PC-3 (cell line): ENCODE results near the gene EFL1. TPM values are rescaled to one million over a fixed set of nuclear protein-coding genes. Genes with fewer than 3 reads are reported as not detected.

ENCODE experiments used
- ATAC-seq: fragments of 200-7000 bp; cut with Tn5 transposase; 2 replicates; pipeline ENCODE4 v1.9.1; 2020; ENCODE audit warnings: mild to moderate bottlenecking, moderate library complexity
- BruUV-seq: library from RNA; stranded (reverse); fragments of 400-500 nt; replicated peaks from 2 replicates; lab custom pipeline; 2021; lab: Mats Ljungman, UMichigan
- CTCF ChIA-PET: fragments of 300-600 bp; sonication (Branson Sonifier 250); formaldehyde crosslinking; loops from one replicate; lab custom pipeline; 2022; ENCODE audit warnings: antibody characterized with exemption; lab: Charles Lee
- POLR2A ChIA-PET: fragments of 300-600 bp; sonication (Branson Sonifier 250); formaldehyde crosslinking; loops from one replicate; lab custom pipeline; 2022; ENCODE audit warnings: antibody characterized with exemption; ENCODE audit not compliant: unreplicated experiment; lab: Charles Lee
- DNase-seq: peaks from one replicate; pipeline ENCODE4 v3.0.0-alpha.2; 2015
- H2AFZ ChIP-seq: fragments of 300-600 bp; sonication (generic); 2 replicates; pipeline ENCODE4 v1.6.0; 2016; ENCODE audit warnings: antibody characterized with exemption, low read length
- H3F3A ChIP-seq: fragments of 300-600 bp; sonication (generic); one replicate; pipeline ENCODE4 v1.6.0; 2017; ENCODE audit warnings: antibody characterized with exemption, low read length, control low read depth, mild to moderate bottlenecking; ENCODE audit not compliant: unreplicated experiment
- H3K27ac ChIP-seq: fragments of 300-600 bp; sonication (generic); 2 replicates; pipeline ENCODE4 v1.5.1; 2016; ENCODE audit warnings: mild to moderate bottlenecking, low read length
- H3K27me3 ChIP-seq: fragments of 300-600 bp; sonication (generic); 2 replicates; pipeline ENCODE4 v1.6.1; 2016; ENCODE audit warnings: low read length, mixed read lengths
- H3K36me3 ChIP-seq: fragments of 300-600 bp; sonication (generic); 2 replicates; pipeline ENCODE4 v1.6.1; 2016; ENCODE audit warnings: low read depth, mixed run types, low read length, mixed read lengths
- H3K4me1 ChIP-seq: fragments of 300-600 bp; sonication (generic); 2 replicates; pipeline ENCODE4 v1.5.1; 2016; ENCODE audit warnings: low read length; ENCODE audit not compliant: insufficient read depth
- H3K4me2 ChIP-seq: fragments of 300-600 bp; sonication (generic); 2 replicates; pipeline ENCODE4 v1.6.0; 2016; ENCODE audit warnings: low read length
- H3K4me3 ChIP-seq: fragments of 300-600 bp; sonication (generic); 2 replicates; pipeline ENCODE4 v1.5.1; 2016; ENCODE audit warnings: mild to moderate bottlenecking, low read length, mixed read lengths
- H3K79me2 ChIP-seq: fragments of 300-600 bp; sonication (generic); 2 replicates; pipeline ENCODE4 v1.6.1; 2017; ENCODE audit warnings: low read length, mixed read lengths
- H3K9ac ChIP-seq: fragments of 300-600 bp; sonication (generic); 2 replicates; pipeline ENCODE4 v1.6.0; 2016; ENCODE audit warnings: mild to moderate bottlenecking, low read length
- H3K9me2 ChIP-seq: fragments of 300-600 bp; sonication (generic); replicated peaks from 2 replicates; pipeline ENCODE4 v1.6.1; 2016; ENCODE audit warnings: mixed run types, low read length, mixed read lengths
- H3K9me3 ChIP-seq: fragments of 300-600 bp; sonication (generic); 2 replicates; pipeline ENCODE4 v1.6.1; 2016; ENCODE audit warnings: low read length, mixed read lengths
- H4K20me1 ChIP-seq: fragments of 300-600 bp; sonication (generic); 2 replicates; pipeline ENCODE4 v1.6.1; 2016; ENCODE audit warnings: low read length, mixed read lengths
- CTCF ChIP-seq: fragments of 300-600 bp; sonication (generic); conservative IDR thresholded peaks from 2 replicates; pipeline ENCODE4 v1.5.1; 2017; ENCODE audit warnings: antibody characterized with exemption, low read depth, mild to moderate bottlenecking, low read length
- EZH2 ChIP-seq: fragments of 300-600 bp; sonication (generic); IDR thresholded peaks from one replicate; pipeline ENCODE4 v1.6.1; 2017; ENCODE audit warnings: antibody characterized with exemption, mild to moderate bottlenecking, low read length; ENCODE audit not compliant: unreplicated experiment
- EZH2phosphoT487 ChIP-seq: fragments of 300-600 bp; sonication (generic); IDR thresholded peaks from 2 replicates; pipeline ENCODE4 v1.6.1; 2018; ENCODE audit warnings: mild to moderate bottlenecking, antibody characterized with exemption, low read length, borderline replicate concordance
- intact Hi-C: fragments of 100-400 bp; cut with micrococcal nuclease; formaldehyde crosslinking; loops from 2 replicates; pipeline ENCODE4 v1.9.0; 2023
- total RNA-seq: library from RNA; depleted of rRNA; stranded (reverse); fragments of >200 nt; gene quantifications from 2 replicates; pipeline ENCODE4 v1.2.3, GENCODE V29; 2014; rRNA removed

The EFL1 gene
- total RNA-seq, 1 experiment from 2014 or later = 14.7 TPM

GRCh38 chr15:82081914-82082762, 180.4 kb downstream of the EFL1 start:
- BruUV-seq = no TSS peak
- ChIA-PET POLR2A (no interaction called here), CTCF (interaction anchor here (0.9 kb wide), 1 partner anchor 20 kb away, joined by 6 read pairs; no protein-coding TSS in a partner anchor)
- no peak overlapping the region; the same call in 1 of the 2 replicates for H2AFZ ChIP-seq
- H3K27ac ChIP-seq = no peak overlapping the region
- TF ChIP-seq EZH2 = no peak
- peak; percentile 45 for TF ChIP-seq CTCF
- no peaks in the 10 kb centered on the region for H3F3A ChIP-seq
- no peaks in the 10 kb centered on the region for H3K79me2 ChIP-seq
- H3K27me3 ChIP-seq = peaks cover 14% of the 10 kb centered on the region
- H3K9ac ChIP-seq = no peak overlapping the region
- intact Hi-C loops = no loop called here
- no peaks in the 10 kb centered on the region for H3K9me2 ChIP-seq
- no peaks in the 10 kb centered on the region for H3K9me3 ChIP-seq
- no peaks in the 10 kb centered on the region for H3K36me3 ChIP-seq
- ATAC-seq (peak; percentile 99), DNase-seq (peak; percentile 68)
- H3K4me3 ChIP-seq = no peak overlapping the region
- H4K20me1 ChIP-seq = no peaks in the 10 kb centered on the region
- peaks cover 13% of the 10 kb centered on the region for H3K4me1 ChIP-seq
- peak overlapping the region; percentile 18; the same call in 1 of the 2 replicates for H3K4me2 ChIP-seq

GRCh38 chr15:82080774-82081173, 181.8 kb downstream of the EFL1 start:
- BruUV-seq = no TSS peak
- H4K20me1 ChIP-seq = no peaks in the 10 kb centered on the region
- H3K9me2 ChIP-seq = no peaks in the 10 kb centered on the region
- no peak overlapping the region for H3K4me2 ChIP-seq
- TF ChIP-seq EZH2 (no peak), EZH2phosphoT487 (no peak), CTCF (no peak)
- H3K4me3 ChIP-seq = no peak overlapping the region
- no peaks in the 10 kb centered on the region for H3F3A ChIP-seq
- DNase-seq (no peak), ATAC-seq (no peak)
- intact Hi-C loops = no loop called here
- H3K9ac ChIP-seq = no peak overlapping the region
- no peaks in the 10 kb centered on the region for H3K9me3 ChIP-seq
- no peaks in the 10 kb centered on the region for H3K36me3 ChIP-seq
- H3K27ac ChIP-seq = no peak overlapping the region
- CTCF ChIA-PET = no interaction called here
- H3K4me1 ChIP-seq = peaks cover 13% of the 10 kb centered on the region
- POLR2A ChIA-PET = no interaction called here
- no peaks in the 10 kb centered on the region for H3K79me2 ChIP-seq
- H3K27me3 ChIP-seq = peaks cover 14% of the 10 kb centered on the region
- no peak overlapping the region for H2AFZ ChIP-seq

Other genes starting within 250 kb of the EFL1 start
- 0.58 and 1.0 TPM in 2 replicates for gene MEX3B, start 216.7 kb downstream of the EFL1 start, total RNA-seq
- gene SAXO2, start 84 bp upstream of the EFL1 start, total RNA-seq = 0.35 and 3.7 TPM in 2 replicates
- gene GOLGA6L10, start 86.7 kb upstream of the EFL1 start, total RNA-seq = 1.1 TPM in 1 of 2 replicates, not detected in the other
- 5.6 and 8.1 TPM in 2 replicates for gene GOLGA6L9, start 167.1 kb upstream of the EFL1 start, total RNA-seq